Epithelial cell of proximal tubule (primary cell): ENCODE results near the gene SLC26A8. TPM values are rescaled to one million over a fixed set of nuclear protein-coding genes. Genes with fewer than 3 reads are reported as not detected.
A peak's percentile ranks its signal among the peaks of the same experiment; 100 is the strongest.
"Not testable (repeated sequence)": the region's sequence is repeated elsewhere in the genome, so short reads cannot be mapped to it uniquely, and the experiment has no call there.

Experiments used
- DNase-seq: peaks from one replicate; pipeline ENCODE4 v3.0.0-alpha.2; 2011; ENCODE audit warnings: low read depth
- H3K4me3 ChIP-seq: 2 replicates; pipeline ENCODE4 v1.5.1; 2011; ENCODE audit warnings: low read depth, mild to moderate bottlenecking, low read length
- CTCF ChIP-seq: conservative IDR thresholded peaks from 2 replicates; pipeline ENCODE4 v1.5.1; 2012; ENCODE audit warnings: low read depth, mild to moderate bottlenecking, low read length
- total RNA-seq: library from RNA; depleted of rRNA; stranded (reverse); fragments of >200 nt; gene quantifications from 2 replicates; pipeline ENCODE4 v1.2.3, GENCODE V29; 2015

SLC26A8 gene
- total RNA-seq, 1 donor from 2014 or later, result not detected

GRCh38 chr6:35925961-35926360, 98.5 kb downstream of the SLC26A8 start:
- DNase-seq, result no peak
- no peak for TF ChIP-seq CTCF
- no peak overlapping the region for H3K4me3 ChIP-seq

- no peak for TF ChIP-seq CTCF
- no peak for DNase-seq
- no peak overlapping the region for H3K4me3 ChIP-seq
Measured at GRCh38 chr6:35924146-35924545, 100.3 kb downstream of the SLC26A8 start.

GRCh38 chr6:35922139-35922554, 102.3 kb downstream of the SLC26A8 start:
- TF ChIP-seq CTCF, result no peak

GRCh38 chr6:35920793-35921732, 103.4 kb downstream of the SLC26A8 start, which contains the start of gene SRPK1:
Gene SRPK1 (minus strand): TSS chr6:35921098. CDS start chr6:35921056, 42 bp downstream.
- no peak for TF ChIP-seq CTCF
- DNase-seq, result no peak
- peak within 1 kb of the TSS; percentile 89 for H3K4me3 ChIP-seq

More at GRCh38 chr6:35922139-35922554, 102.3 kb downstream of the SLC26A8 start:
- no peak for DNase-seq
- peak overlapping the region; percentile 89 for H3K4me3 ChIP-seq

DNA sequence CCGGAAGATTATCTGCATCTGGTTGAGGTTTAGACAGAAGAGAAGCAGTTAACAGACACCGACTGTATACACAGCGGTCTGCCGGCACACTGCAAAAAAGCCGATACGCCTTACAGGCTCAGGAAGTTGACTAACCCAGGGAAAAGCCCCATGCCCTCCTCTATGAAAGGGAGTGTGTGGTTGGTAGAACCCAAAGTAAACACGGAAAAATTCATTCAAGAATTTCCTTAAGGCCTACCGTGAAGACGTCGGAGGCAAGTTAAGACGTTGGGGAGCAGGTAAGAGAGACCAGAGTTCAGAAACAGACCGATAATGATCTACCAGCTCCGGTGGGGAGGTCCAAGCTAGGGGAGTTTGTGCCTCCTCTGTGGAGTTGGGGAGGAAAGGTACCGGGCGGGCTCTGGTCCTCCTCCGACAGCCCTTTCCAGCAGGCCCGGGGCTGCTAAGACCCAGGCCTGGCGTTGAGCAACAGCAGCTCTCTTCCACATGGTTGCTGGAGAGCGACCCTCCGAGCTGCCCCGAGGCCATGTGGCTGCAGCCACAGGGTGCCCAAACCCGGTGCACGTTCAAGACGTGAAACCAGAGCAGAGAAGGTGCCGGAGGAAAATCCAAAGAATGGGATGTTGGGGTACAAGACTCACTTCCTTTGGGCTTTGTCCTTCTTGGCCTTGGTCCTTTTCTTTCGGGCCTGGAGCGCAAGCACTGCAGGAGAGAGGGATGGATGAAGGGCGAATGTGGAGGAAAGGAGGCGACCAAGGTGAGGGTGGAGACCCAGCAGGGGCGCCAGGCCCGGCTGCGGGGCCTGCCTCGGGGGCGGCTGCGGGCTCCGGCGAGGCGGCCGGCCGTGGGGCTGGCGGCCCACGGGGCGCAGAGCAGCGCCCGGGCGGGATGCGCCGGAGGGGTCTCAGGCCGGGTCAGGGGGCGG, 104.4 kb downstream of the SLC26A8 start:
- peak overlapping the region; percentile 89 for H3K4me3 ChIP-seq
- DNase-seq, result peak; percentile 64
- TF ChIP-seq CTCF, result no peak

- no peak for TF ChIP-seq CTCF
- peak overlapping the region; percentile 89 for H3K4me3 ChIP-seq
- no peak for DNase-seq
Measured at GRCh38 chr6:35919085-35919826, 105.2 kb downstream of the SLC26A8 start.

DNA sequence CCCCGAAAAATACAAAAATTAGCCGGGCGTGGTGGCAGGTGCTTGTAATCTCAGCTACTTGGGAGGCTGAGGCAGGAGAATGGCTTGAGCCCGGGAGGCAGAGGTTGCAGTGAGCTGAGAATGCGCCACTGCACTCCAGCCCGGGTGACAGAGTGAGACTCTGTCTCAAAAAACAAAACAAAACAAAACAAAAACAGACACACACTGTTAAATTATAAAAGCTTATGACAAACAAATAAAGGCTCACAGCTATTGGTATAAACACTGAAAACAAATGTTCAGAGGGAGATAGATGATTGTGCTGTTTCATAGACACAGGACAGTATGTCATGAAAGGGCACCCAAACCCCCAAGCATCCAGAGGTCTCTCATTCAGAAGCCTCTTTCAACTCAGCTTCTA, 107.5 kb downstream of the SLC26A8 start:
- not testable (repeated sequence) for H3K4me3 ChIP-seq

More for the DNA sequence above, 107.5 kb downstream of the SLC26A8 start:
- DNase-seq, result not testable (repeated sequence)
